H9 (cell line): ENCODE data around the gene ZNF474. TPM values are rescaled to one million over a fixed set of nuclear protein-coding genes. Genes with fewer than 3 reads are reported as not detected.

Experiments used
- DNase-seq: peaks from one replicate; pipeline ENCODE4 v3.0.0-alpha.2; 2017
- H2AFZ ChIP-seq: one replicate; pipeline ENCODE4 v1.6.1; 2013; ENCODE audit warnings: mild to moderate bottlenecking, low read length, control low read depth, moderate library complexity
- H2AK5ac ChIP-seq: 2 replicates; pipeline ENCODE4 v1.6.1; 2013; ENCODE audit warnings: low read length, control low read depth, mixed read lengths; ENCODE audit not compliant: insufficient read length
- H2BK120ac ChIP-seq: one replicate; pipeline ENCODE4 v1.6.1; 2013; ENCODE audit warnings: low read depth, mild to moderate bottlenecking, low read length, control low read depth, inconsistent platforms; ENCODE audit not compliant: poor library complexity, severe bottlenecking
- H2BK12ac ChIP-seq: 2 replicates; pipeline ENCODE4 v1.6.1; 2013; ENCODE audit warnings: low read length, control low read depth, mixed read lengths, low read depth; ENCODE audit not compliant: insufficient read length
- H2BK15ac ChIP-seq: 2 replicates; pipeline ENCODE4 v1.6.1; 2013; ENCODE audit warnings: low read depth, low read length, control low read depth
- H2BK20ac ChIP-seq: one replicate; pipeline ENCODE4 v1.6.1; 2013; ENCODE audit warnings: low read depth, mild to moderate bottlenecking, low read length, control low read depth, inconsistent platforms; ENCODE audit not compliant: poor library complexity, severe bottlenecking
- H2BK5ac ChIP-seq: 2 replicates; pipeline ENCODE4 v1.6.1; 2013; ENCODE audit warnings: low read length, control low read depth, mixed read lengths; ENCODE audit not compliant: insufficient read length
- H3K14ac ChIP-seq: 2 replicates; pipeline ENCODE4 v1.6.1; 2013; ENCODE audit warnings: low read length, control low read depth; ENCODE audit not compliant: insufficient read depth
- H3K18ac ChIP-seq: 2 replicates; pipeline ENCODE4 v1.6.1; 2013; ENCODE audit warnings: low read depth, mild to moderate bottlenecking, mixed read lengths, low read length, control low read depth; ENCODE audit not compliant: insufficient read length
- H3K23ac ChIP-seq: 2 replicates; pipeline ENCODE4 v1.6.1; 2013; ENCODE audit warnings: low read length, control low read depth, mixed read lengths, low read depth; ENCODE audit not compliant: insufficient read length
- H3K23me2 ChIP-seq: 2 replicates; pipeline ENCODE4 v1.6.1; 2013; ENCODE audit warnings: low read depth, mild to moderate bottlenecking, mixed read lengths, low read length, control low read depth; ENCODE audit not compliant: insufficient read length, poor library complexity, severe bottlenecking
- H3K27ac ChIP-seq: 2 replicates; pipeline ENCODE4 v1.5.1; 2013; ENCODE audit warnings: low read length, control low read depth, mixed read lengths, low read depth; ENCODE audit not compliant: insufficient read length
- H3K27me3 ChIP-seq: 2 replicates; pipeline ENCODE4 v1.6.1; 2013; ENCODE audit warnings: low read length, control low read depth, inconsistent platforms; ENCODE audit not compliant: insufficient read depth
- H3K4ac ChIP-seq: 2 replicates; pipeline ENCODE4 v1.6.1; 2013; ENCODE audit warnings: low read depth, mild to moderate bottlenecking, control low read depth, inconsistent platforms, low read length, moderate library complexity
- H3K4me1 ChIP-seq: 2 replicates; pipeline ENCODE4 v1.6.1; 2013; ENCODE audit warnings: low read length, control low read depth, inconsistent platforms; ENCODE audit not compliant: insufficient read depth
- H3K4me2 ChIP-seq: 2 replicates; pipeline ENCODE4 v1.6.1; 2013; ENCODE audit warnings: low read length, control low read depth, mixed read lengths; ENCODE audit not compliant: insufficient read length, insufficient read depth
- H3K56ac ChIP-seq: 2 replicates; pipeline ENCODE4 v1.6.1; 2013; ENCODE audit warnings: low read depth, mild to moderate bottlenecking, mixed read lengths, low read length, control low read depth; ENCODE audit not compliant: insufficient read length
- H3K79me1 ChIP-seq: 2 replicates; pipeline ENCODE4 v1.6.1; 2013; ENCODE audit warnings: low read depth, mild to moderate bottlenecking, moderate library complexity, low read length, control low read depth, inconsistent platforms; ENCODE audit not compliant: insufficient read depth, poor library complexity, severe bottlenecking
- H3K79me2 ChIP-seq: 2 replicates; pipeline ENCODE4 v1.6.1; 2013; ENCODE audit warnings: low read length, control low read depth, inconsistent platforms; ENCODE audit not compliant: insufficient read depth
- H3K9ac ChIP-seq: 2 replicates; pipeline ENCODE4 v1.6.1; 2013; ENCODE audit warnings: low read length, control low read depth, mixed read lengths; ENCODE audit not compliant: insufficient read length; ENCODE audit errors: extremely low read depth
- H3K9me3 ChIP-seq: one replicate; pipeline ENCODE4 v1.6.1; 2013; ENCODE audit warnings: low read depth, low read length, inconsistent platforms; ENCODE audit not compliant: control insufficient read depth
- H3T11ph ChIP-seq: one replicate; pipeline ENCODE4 v1.6.1; 2013; ENCODE audit warnings: mild to moderate bottlenecking, low read length, control low read depth, inconsistent platforms
- H4K20me1 ChIP-seq: one replicate; pipeline ENCODE4 v1.6.1; 2013; ENCODE audit not compliant: control insufficient read depth, insufficient read length, insufficient read depth
- H4K5ac ChIP-seq: 2 replicates; pipeline ENCODE4 v1.6.1; 2013; ENCODE audit warnings: low read depth, mild to moderate bottlenecking, mixed read lengths, low read length, control low read depth; ENCODE audit not compliant: insufficient read length
- H4K8ac ChIP-seq: replicated peaks from 2 replicates; pipeline ENCODE4 v1.6.1; 2013; ENCODE audit warnings: low read length, control low read depth, mixed read lengths, low read depth; ENCODE audit not compliant: insufficient read length
- H4K91ac ChIP-seq: 2 replicates; pipeline ENCODE4 v1.6.1; 2013; ENCODE audit warnings: low read depth, mild to moderate bottlenecking, moderate library complexity, mixed read lengths, low read length, control low read depth; ENCODE audit not compliant: insufficient read length
- H3K27ac Mint-ChIP-seq, 3 experiments: 2 replicates in 2 of 3; 3 replicates in 1 of 3; pipeline ENCODE4 v1.8.0; 2020 to 2021; ENCODE audit warnings: mixed read lengths in 3 of 3, mild to moderate bottlenecking in 1 of 3, moderate library complexity in 1 of 3
- H3K27me3 Mint-ChIP-seq: 2 replicates; pipeline ENCODE4 v1.8.0; 2021; ENCODE audit warnings: low read depth, mild to moderate bottlenecking, moderate library complexity, mixed read lengths
- H3K36me3 Mint-ChIP-seq, 3 experiments: 2 replicates in 2 of 3; 3 replicates in 1 of 3; pipeline ENCODE4 v1.8.0; 2020 to 2021; ENCODE audit warnings: low read depth in 3 of 3, mixed read lengths in 3 of 3; ENCODE audit not compliant: insufficient read depth in 1 of 3
- H3K4me1 Mint-ChIP-seq, 2 experiments: 2 replicates each; pipeline ENCODE4 v1.8.0; 2020; ENCODE audit warnings: mixed read lengths in 2 of 2
- H3K4me3 Mint-ChIP-seq, 2 experiments: 2 replicates in 1 of 2; 3 replicates in 1 of 2; pipeline ENCODE4 v1.8.0; 2020 to 2021; ENCODE audit warnings: mild to moderate bottlenecking in 2 of 2, mixed read lengths in 2 of 2, moderate library complexity in 1 of 2
- H3K9me3 Mint-ChIP-seq, 2 experiments: 2 replicates in 1 of 2; 3 replicates in 1 of 2; pipeline ENCODE4 v1.8.0; 2020; ENCODE audit warnings: mild to moderate bottlenecking in 2 of 2, mixed read lengths in 2 of 2, moderate library complexity in 1 of 2
- CTCF ChIP-seq: fragments of 200-600 bp; sonication (generic); conservative IDR thresholded peaks from 3 replicates; pipeline ENCODE4 v1.8.0; 2021; ENCODE audit warnings: antibody characterized with exemption, mild to moderate bottlenecking
- WGBS: extraction: QIAGEN DNeasy Blood & Tissue Kit; methylation state at CpG from one replicate; pipeline ENCODE4 v1.1.7; 2013; ENCODE audit warnings: missing lambda C conversion rate, low lambda C conversion rate, mixed read lengths; ENCODE audit not compliant: insufficient read length; ENCODE audit errors: extremely low coverage; 5-methylcytosine and 5-hydroxymethylcytosine counted together
- total RNA-seq: library from RNA; stranded (reverse); gene quantifications from 2 replicates; pipeline ENCODE4 v1.2.1, GENCODE V29; 2021

The ZNF474 gene
- total RNA-seq, 1 experiment from 2014 or later: not detected

- Histone ChIP-seq H2AK5ac (no peak overlapping the region), H3K27me3 (no peaks in the 10 kb centered on the region), H3K9me3 (no peaks in the 10 kb centered on the region), H2AFZ (no peak overlapping the region), H3K56ac (no peak overlapping the region), H2BK15ac (no peak overlapping the region), H3K14ac (no peak overlapping the region), H2BK120ac (no peak overlapping the region), H3K4ac (no peak overlapping the region), H4K20me1 (no peaks in the 10 kb centered on the region), H3K79me1 (no peaks in the 10 kb centered on the region), H2BK5ac (no peak overlapping the region), H3K9ac (no peak overlapping the region), H3K18ac (no peak overlapping the region), H3K27ac (no peak overlapping the region), H3T11ph (no peak overlapping the region), H3K4me1 (no peaks in the 10 kb centered on the region), H4K91ac (no peak overlapping the region), H4K8ac (no peak overlapping the region), H3K23me2 (no peaks in the 10 kb centered on the region), H4K5ac (no peak overlapping the region), H2BK12ac (no peak overlapping the region), H3K23ac (no peak overlapping the region), H3K79me2 (no peaks in the 10 kb centered on the region), H3K4me2 (no peak overlapping the region), H2BK20ac (no peak overlapping the region)
- no peak for TF ChIP-seq CTCF
- no CpG with 5 or more reads among the region's 2 CpGs for WGBS
- Mint-ChIP-seq H3K4me3 (no peak overlapping the region), H3K36me3 (no peaks in the 10 kb centered on the region; a peak in 1 of 7 replicates), H3K27me3 (no peaks in the 10 kb centered on the region), H3K4me1 (peaks cover 0 to 3% of the 10 kb centered on the region in 2 experiments; a peak in 1 of 4 replicates), H3K27ac (no peak overlapping the region), H3K9me3 (no peaks in the 10 kb centered on the region)
- no peak for DNase-seq
These were observed 20.9 kb downstream of the ZNF474 start for GRCh38 chr5:122150215-122150614.
